ENCODE data around the gene RSPH9.

RSPH9 gene

GRCh38 chr6:43644940-43645612 lies at the start of gene RSPH9:
TSS of gene RSPH9 (plus strand) at chr6:43645036. CDS start at chr6:43645099, 63 bp downstream.
- no peaks in the 10 kb centered on the region for H3K27me3 ChIP-seq (ENCODE audit: control insufficient read depth, insufficient read depth, low read length)
- no peak within 1 kb of the TSS for H3K27ac ChIP-seq (ENCODE audit: low read depth, low read length)
- H3K36me3 ChIP-seq (ENCODE audit: control insufficient read depth, insufficient read depth, low read length): peaks cover 10% of the 10 kb centered on the region
- no peaks in the 10 kb centered on the region for H3K4me1 ChIP-seq (ENCODE audit: control insufficient read depth, insufficient read depth, low read length)
- H3K4me3 ChIP-seq (ENCODE audit: low read length): peak within 1 kb of the TSS; percentile 76
- no peak within 1 kb of the TSS for H3K9ac ChIP-seq (ENCODE audit: low read length)

GRCh38 chr6:43600595-43600994 lies 44.2 kb upstream of the RSPH9 start:
- H3K9ac ChIP-seq (ENCODE audit: low read length): no peak overlapping the region
- H3K27ac ChIP-seq (ENCODE audit: low read depth, low read length): no peak overlapping the region
- H3K36me3 ChIP-seq (ENCODE audit: control insufficient read depth, insufficient read depth, low read length): peaks cover 2% of the 10 kb centered on the region
- H3K27me3 ChIP-seq (ENCODE audit: control insufficient read depth, insufficient read depth, low read length): no peaks in the 10 kb centered on the region
- H3K4me3 ChIP-seq (ENCODE audit: low read length): no peak overlapping the region
- H3K4me1 ChIP-seq (ENCODE audit: control insufficient read depth, insufficient read depth, low read length): no peaks in the 10 kb centered on the region

- no peaks in the 10 kb centered on the region for H3K4me1 ChIP-seq (ENCODE audit: control insufficient read depth, insufficient read depth, low read length)
- no peak overlapping the region for H3K4me3 ChIP-seq (ENCODE audit: low read length)
- H3K36me3 ChIP-seq (ENCODE audit: control insufficient read depth, insufficient read depth, low read length): peaks cover 2% of the 10 kb centered on the region
- H3K27me3 ChIP-seq (ENCODE audit: control insufficient read depth, insufficient read depth, low read length): no peaks in the 10 kb centered on the region
- no peak overlapping the region for H3K9ac ChIP-seq (ENCODE audit: low read length)
- no peak overlapping the region for H3K27ac ChIP-seq (ENCODE audit: low read depth, low read length)
These were observed 40.7 kb upstream of the RSPH9 start for GRCh38 chr6:43604174-43604573.

- Histone ChIP-seq H3K9ac (ENCODE audit: low read length) (no peak overlapping the region), H3K4me1 (ENCODE audit: control insufficient read depth, insufficient read depth, low read length) (no peaks in the 10 kb centered on the region), H3K27me3 (ENCODE audit: control insufficient read depth, insufficient read depth, low read length) (no peaks in the 10 kb centered on the region), H3K36me3 (ENCODE audit: control insufficient read depth, insufficient read depth, low read length) (peaks cover 7% of the 10 kb centered on the region), H3K4me3 (ENCODE audit: low read length) (no peak overlapping the region), H3K27ac (ENCODE audit: low read depth, low read length) (no peak overlapping the region)
These were observed 38.8 kb upstream of the RSPH9 start for GRCh38 chr6:43606019-43606418.

- Histone ChIP-seq H3K4me1 (ENCODE audit: control insufficient read depth, insufficient read depth, low read length) (no peaks in the 10 kb centered on the region), H3K27me3 (ENCODE audit: control insufficient read depth, insufficient read depth, low read length) (no peaks in the 10 kb centered on the region), H3K27ac (ENCODE audit: low read depth, low read length) (no peak overlapping the region), H3K36me3 (ENCODE audit: control insufficient read depth, insufficient read depth, low read length) (peaks cover 10% of the 10 kb centered on the region), H3K9ac (ENCODE audit: low read length) (no peak overlapping the region), H3K4me3 (ENCODE audit: low read length) (no peak overlapping the region)
These were observed 36.5 kb upstream of the RSPH9 start for GRCh38 chr6:43608310-43608763.

- Histone ChIP-seq H3K4me1 (ENCODE audit: control insufficient read depth, insufficient read depth, low read length) (no peaks in the 10 kb centered on the region), H3K9ac (ENCODE audit: low read length) (no peak overlapping the region), H3K36me3 (ENCODE audit: control insufficient read depth, insufficient read depth, low read length) (peaks cover 13% of the 10 kb centered on the region), H3K27me3 (ENCODE audit: control insufficient read depth, insufficient read depth, low read length) (no peaks in the 10 kb centered on the region), H3K4me3 (ENCODE audit: low read length) (no peak overlapping the region), H3K27ac (ENCODE audit: low read depth, low read length) (no peak overlapping the region)
These were observed 36.0 kb upstream of the RSPH9 start for GRCh38 chr6:43608807-43609206.

- no peak overlapping the region for H3K4me3 ChIP-seq (ENCODE audit: low read length)
- no peak overlapping the region for H3K27ac ChIP-seq (ENCODE audit: low read depth, low read length)
- H3K27me3 ChIP-seq (ENCODE audit: control insufficient read depth, insufficient read depth, low read length): no peaks in the 10 kb centered on the region
- H3K4me1 ChIP-seq (ENCODE audit: control insufficient read depth, insufficient read depth, low read length): no peaks in the 10 kb centered on the region
- peaks cover 17% of the 10 kb centered on the region for H3K36me3 ChIP-seq (ENCODE audit: control insufficient read depth, insufficient read depth, low read length)
- H3K9ac ChIP-seq (ENCODE audit: low read length): no peak overlapping the region
These were observed 35.4 kb upstream of the RSPH9 start for GRCh38 chr6:43609402-43609801.

- no peak overlapping the region for H3K27ac ChIP-seq (ENCODE audit: low read depth, low read length)
- no peak overlapping the region for H3K9ac ChIP-seq (ENCODE audit: low read length)
- no peak overlapping the region for H3K4me3 ChIP-seq (ENCODE audit: low read length)
- no peaks in the 10 kb centered on the region for H3K4me1 ChIP-seq (ENCODE audit: control insufficient read depth, insufficient read depth, low read length)
- no peaks in the 10 kb centered on the region for H3K27me3 ChIP-seq (ENCODE audit: control insufficient read depth, insufficient read depth, low read length)
- peaks cover 15% of the 10 kb centered on the region for H3K36me3 ChIP-seq (ENCODE audit: control insufficient read depth, insufficient read depth, low read length)
These were observed 34.4 kb upstream of the RSPH9 start for GRCh38 chr6:43610431-43610830.

- H3K27me3 ChIP-seq (ENCODE audit: control insufficient read depth, insufficient read depth, low read length): no peaks in the 10 kb centered on the region
- no peak overlapping the region for H3K4me3 ChIP-seq (ENCODE audit: low read length)
- H3K27ac ChIP-seq (ENCODE audit: low read depth, low read length): no peak overlapping the region
- no peak overlapping the region for H3K9ac ChIP-seq (ENCODE audit: low read length)
- H3K36me3 ChIP-seq (ENCODE audit: control insufficient read depth, insufficient read depth, low read length): peaks cover 15% of the 10 kb centered on the region
- no peaks in the 10 kb centered on the region for H3K4me1 ChIP-seq (ENCODE audit: control insufficient read depth, insufficient read depth, low read length)
These were observed 31.0 kb upstream of the RSPH9 start for GRCh38 chr6:43613721-43614395.

- no peak overlapping the region for H3K9ac ChIP-seq (ENCODE audit: low read length)
- no peak overlapping the region for H3K27ac ChIP-seq (ENCODE audit: low read depth, low read length)
- H3K4me1 ChIP-seq (ENCODE audit: control insufficient read depth, insufficient read depth, low read length): no peaks in the 10 kb centered on the region
- no peak overlapping the region for H3K4me3 ChIP-seq (ENCODE audit: low read length)
- peaks cover 15% of the 10 kb centered on the region for H3K36me3 ChIP-seq (ENCODE audit: control insufficient read depth, insufficient read depth, low read length)
- H3K27me3 ChIP-seq (ENCODE audit: control insufficient read depth, insufficient read depth, low read length): no peaks in the 10 kb centered on the region
These were observed 30.5 kb upstream of the RSPH9 start for GRCh38 chr6:43614396-43614730.

- H3K27ac ChIP-seq (ENCODE audit: low read depth, low read length): no peak overlapping the region
- H3K9ac ChIP-seq (ENCODE audit: low read length): no peak overlapping the region
- no peak overlapping the region for H3K4me3 ChIP-seq (ENCODE audit: low read length)
- no peaks in the 10 kb centered on the region for H3K4me1 ChIP-seq (ENCODE audit: control insufficient read depth, insufficient read depth, low read length)
- H3K36me3 ChIP-seq (ENCODE audit: control insufficient read depth, insufficient read depth, low read length): peaks cover 25% of the 10 kb centered on the region
- no peaks in the 10 kb centered on the region for H3K27me3 ChIP-seq (ENCODE audit: control insufficient read depth, insufficient read depth, low read length)
These were observed 27.9 kb upstream of the RSPH9 start for GRCh38 chr6:43616725-43617472.

- Histone ChIP-seq H3K27ac (ENCODE audit: low read depth, low read length) (no peak overlapping the region), H3K36me3 (ENCODE audit: control insufficient read depth, insufficient read depth, low read length) (peaks cover 45% of the 10 kb centered on the region), H3K9ac (ENCODE audit: low read length) (no peak overlapping the region), H3K27me3 (ENCODE audit: control insufficient read depth, insufficient read depth, low read length) (no peaks in the 10 kb centered on the region), H3K4me1 (ENCODE audit: control insufficient read depth, insufficient read depth, low read length) (no peaks in the 10 kb centered on the region), H3K4me3 (ENCODE audit: low read length) (no peak overlapping the region)
These were observed 23.6 kb upstream of the RSPH9 start for GRCh38 chr6:43621078-43621835.
